ENCODE data around the gene NOL8.

GRCh38 chr9:92312887-92313623 is 12.1 kb downstream of the NOL8 start:
- TF ChIP-seq CTCF (IDR thresholded peaks at IDR 0.05) = no peak
- no peak for TF ChIP-seq POLR2A (IDR thresholded peaks at IDR 0.05)

Data from heart left ventricle (tissue), 13 donors.